ENCODE measurements around the gene EXOC6B.

The EXOC6B gene

DNA sequence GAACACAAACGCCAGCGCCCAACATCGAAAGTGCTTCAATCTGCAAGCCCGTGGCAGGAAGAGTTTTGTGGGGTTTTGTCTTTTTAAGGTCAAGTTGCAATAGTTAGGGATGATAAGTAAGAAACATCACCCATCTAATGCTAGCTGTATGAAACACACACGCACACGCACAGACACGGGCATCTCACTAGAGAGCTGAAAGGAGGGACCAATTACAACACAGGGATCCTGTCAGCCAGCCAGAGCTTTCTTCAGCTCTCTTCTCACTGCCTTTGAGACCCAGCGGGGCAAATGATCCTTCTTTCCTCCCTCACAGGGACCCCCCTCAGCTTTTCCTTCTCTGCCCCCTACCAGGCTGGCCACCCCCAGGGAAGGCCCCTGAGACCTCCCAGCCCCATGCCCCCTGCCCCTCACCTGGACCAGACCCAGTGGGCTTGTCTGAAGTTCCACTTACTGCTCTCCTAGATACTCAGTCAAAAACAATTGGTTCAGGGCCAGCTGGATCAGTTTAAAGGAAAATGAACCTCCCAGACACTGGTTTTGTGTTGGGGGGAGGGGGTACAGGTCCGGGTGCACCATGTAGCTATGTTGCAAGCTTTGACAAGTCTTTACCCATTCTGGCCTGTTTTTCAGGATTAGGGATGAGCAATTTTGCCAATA, 696.0 kb downstream of the EXOC6B start:
- no peak for DNase-seq

DNA sequence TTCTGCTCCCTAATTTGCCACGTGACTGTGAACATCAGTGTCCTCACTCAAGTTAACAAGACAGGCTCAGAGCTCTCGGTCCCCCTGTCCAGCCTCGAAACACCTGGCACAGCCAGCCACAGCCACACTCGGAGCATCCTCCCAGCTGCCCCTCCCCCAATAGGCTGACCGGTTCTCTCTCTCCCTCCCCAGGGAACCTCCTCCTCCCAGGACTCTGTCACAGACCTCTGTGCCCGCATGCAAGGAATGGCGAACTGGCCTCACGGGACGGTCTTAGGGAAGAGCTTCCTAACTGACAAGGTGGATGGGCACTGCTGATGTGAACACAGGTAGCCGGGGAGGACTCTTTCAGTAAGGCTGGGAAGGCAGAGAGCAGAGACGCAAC, 697.0 kb downstream of the EXOC6B start:
- no peak for DNase-seq

DNA sequence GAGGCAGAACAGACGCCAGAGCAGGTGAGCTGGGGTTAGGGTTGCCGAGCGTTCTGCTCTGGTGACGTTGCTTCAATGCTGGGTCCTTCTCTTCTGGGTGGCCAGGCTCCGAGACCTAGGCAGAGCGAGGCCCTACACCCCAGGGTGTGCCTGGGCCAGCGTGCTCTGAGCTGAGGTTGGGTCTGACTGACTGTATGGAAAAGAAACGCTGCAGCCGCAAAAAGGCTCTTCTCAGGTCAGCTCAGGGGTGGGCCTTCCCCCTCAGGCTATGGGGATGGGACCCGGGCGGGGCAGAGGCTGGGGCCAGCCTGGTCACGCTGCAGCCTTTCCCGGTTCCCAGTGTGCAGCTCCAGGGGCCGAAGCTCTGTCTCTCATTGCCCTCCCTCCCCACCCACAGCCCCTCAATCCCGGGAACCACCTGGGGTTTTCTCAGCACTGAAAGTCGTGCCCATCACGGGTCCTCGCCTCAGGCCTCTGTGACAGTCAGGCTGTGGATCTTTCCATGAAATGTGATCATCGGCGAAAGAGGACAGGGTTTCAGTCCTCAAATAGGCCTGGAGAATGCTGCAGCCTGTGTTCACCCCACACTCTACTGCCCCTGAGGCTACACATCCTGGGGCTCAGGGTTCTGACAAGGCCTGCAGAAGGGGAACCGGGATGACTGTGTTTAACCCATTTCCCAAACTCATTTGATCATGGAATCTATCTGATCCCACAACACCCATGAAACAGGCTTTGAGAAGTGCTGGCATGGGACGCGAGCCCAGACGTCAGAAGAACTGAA, 697.6 kb downstream of the EXOC6B start:
- no peak for DNase-seq

DNA sequence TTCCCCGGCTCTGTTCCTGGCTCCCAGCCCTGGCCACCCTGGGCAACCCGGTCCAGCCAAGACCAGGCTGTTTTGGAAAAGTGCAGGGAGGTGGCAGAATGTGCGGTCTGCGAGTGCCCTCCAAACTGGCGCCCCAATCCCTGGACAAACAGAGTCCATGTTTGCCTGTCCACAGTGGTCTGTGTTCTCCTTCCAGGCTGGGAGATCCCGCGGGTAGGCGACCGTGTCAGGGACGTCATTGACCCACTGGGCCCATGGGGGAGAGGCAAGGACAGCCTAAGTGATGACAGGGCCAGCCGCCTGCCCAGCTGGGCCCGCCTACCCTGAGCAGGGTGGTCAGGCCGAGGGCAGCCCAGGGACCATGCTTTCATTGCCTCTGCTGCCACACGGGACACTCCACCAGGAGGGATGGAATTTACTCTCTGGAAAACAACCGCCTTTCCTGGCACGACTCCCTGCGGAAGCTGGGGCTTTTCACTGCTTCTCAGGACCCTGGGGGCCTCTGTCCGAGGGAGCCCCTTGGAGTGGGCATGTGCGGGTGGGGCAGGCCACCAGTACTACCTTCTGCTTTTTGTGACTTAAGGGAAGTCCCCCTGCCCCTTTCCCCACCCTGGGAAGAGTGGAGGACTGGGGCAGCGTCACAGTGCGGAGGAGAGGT, 698.3 kb downstream of the EXOC6B start:
- no peak for DNase-seq

DNA sequence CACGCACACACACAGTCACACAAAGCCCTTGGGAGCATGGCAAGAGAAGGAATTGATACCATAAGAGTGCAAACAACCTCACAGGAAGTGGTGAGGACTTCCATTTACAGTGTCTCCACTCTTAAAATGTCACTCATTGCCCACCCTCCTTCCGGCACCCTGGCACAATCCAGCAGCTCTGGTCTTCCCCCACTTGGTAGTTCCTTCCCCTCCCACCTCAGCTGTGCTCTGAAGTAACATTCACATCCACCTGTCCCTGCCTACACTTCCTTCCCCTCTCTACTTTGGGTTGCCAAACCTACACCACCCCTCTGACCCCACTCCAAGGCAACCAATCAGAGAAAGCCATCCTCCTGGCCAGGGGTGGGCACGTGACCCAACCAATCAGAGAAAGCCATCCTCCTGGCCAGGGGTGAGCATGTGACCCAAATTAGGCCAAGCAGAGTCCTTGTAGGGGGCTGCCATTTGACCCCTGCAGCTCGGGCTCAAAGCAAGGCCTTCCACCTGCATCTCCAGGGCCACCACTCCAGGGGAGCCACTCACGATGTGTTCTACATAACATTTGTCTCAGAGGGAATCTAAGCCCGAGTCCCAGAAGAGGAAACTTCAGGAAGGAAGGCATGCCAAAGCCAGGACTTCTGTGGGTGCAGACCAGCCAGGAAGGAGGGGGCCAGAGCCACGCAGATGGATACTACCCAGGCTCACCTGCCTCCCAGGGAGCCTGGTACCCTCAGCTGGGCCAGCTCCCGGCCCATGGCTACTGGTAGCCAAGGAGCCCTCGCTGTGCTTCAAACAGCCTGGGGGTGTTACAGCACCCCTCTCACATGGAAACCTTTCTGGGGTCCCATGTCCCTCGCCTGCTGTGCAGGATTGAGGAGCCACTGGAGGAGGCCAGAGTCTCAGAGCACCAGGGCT, 699.4 kb downstream of the EXOC6B start:
- no peak for DNase-seq
